BE2C (cell line): ENCODE data around the gene B3GNT3.

Source experiments
- DNase-seq: peaks from one replicate; pipeline ENCODE4 v3.0.0-alpha.2; 2020
- H3K27me3 ChIP-seq: fragments of 250-450 bp; sonication (Bioruptor Pico); 2 replicates; pipeline ENCODE4 v1.5.1; 2020; ENCODE audit warnings: mild to moderate bottlenecking
- H3K36me3 ChIP-seq: fragments of 250-450 bp; sonication (Bioruptor Pico); 2 replicates; pipeline ENCODE4 v1.5.1; 2020; ENCODE audit warnings: mild to moderate bottlenecking
- H3K4me1 ChIP-seq: fragments of 250-450 bp; sonication (Bioruptor Pico); 2 replicates; pipeline ENCODE4 v1.5.1; 2020
- H3K4me3 ChIP-seq: 2 replicates; pipeline ENCODE4 v1.5.1; 2011; ENCODE audit warnings: low read depth, low read length
- H3K9me3 ChIP-seq: fragments of 250-450 bp; sonication (Bioruptor Pico); 2 replicates; pipeline ENCODE4 v1.5.1; 2020
- CTCF ChIP-seq: IDR thresholded peaks from 2 replicates; pipeline ENCODE4 v1.5.1; 2012; ENCODE audit warnings: mild to moderate bottlenecking, low read depth, low read length

B3GNT3 gene

DNA sequence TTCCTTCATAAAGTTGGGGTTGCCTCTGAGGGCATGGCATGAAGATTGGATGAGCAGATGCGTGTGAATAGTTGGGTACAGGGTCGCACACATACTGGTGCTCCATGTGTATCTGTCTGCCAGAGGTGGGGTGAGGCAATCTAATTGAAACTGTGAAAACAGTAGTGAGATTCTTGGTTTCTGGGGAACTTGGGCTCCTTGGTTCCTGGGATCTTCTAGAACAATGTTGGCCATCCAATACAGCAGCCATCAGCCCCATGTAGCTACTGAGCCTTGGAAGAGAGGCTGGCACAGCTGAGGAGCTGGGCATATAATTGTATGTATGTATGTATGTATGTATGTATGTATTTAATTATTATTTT lies 43.0 kb upstream of the B3GNT3 start:
- H3K27me3 ChIP-seq: no peaks in the 10 kb centered on the region
- no peak overlapping the region for H3K4me3 ChIP-seq
- TF ChIP-seq CTCF: no peak
- no peaks in the 10 kb centered on the region for H3K36me3 ChIP-seq
- H3K9me3 ChIP-seq: no peaks in the 10 kb centered on the region
- H3K4me1 ChIP-seq: peaks cover 10% of the 10 kb centered on the region
- no peak for DNase-seq

DNA sequence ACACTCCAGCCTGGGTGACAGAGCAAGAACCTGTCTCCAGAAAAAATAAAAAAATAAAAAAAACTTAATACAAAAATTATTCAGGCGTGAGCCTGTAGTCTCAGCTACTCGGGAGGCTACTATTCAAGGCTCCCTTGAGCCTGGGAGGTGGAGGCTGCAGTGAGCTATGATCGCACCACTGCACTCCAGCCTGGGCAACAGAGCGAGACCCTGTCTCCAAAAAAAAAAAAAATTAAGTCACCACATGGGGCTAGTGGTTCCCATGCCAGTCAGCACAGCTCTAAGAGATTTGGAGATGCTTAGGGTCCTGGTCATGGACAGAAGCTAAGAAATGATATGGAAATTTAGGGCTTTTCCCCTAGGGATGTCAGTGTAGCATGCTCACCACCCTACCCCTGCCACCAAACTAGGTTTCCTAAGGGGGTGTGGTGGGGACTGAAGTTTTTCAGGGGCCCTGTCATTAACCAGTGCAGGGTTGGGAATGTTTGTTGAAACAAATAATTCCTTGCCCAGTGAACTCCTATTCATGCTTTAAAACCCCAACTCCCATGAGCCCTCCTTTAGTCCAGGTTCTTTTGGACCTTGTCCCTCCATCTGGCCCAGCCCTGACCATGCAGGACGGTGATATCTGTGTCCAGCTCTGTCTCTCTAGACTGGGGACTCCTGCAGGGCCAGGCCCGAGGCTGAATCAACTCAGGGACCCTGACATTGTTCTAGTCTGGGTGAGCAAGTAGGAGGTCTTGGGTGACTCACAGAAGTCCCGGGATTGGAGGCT lies 41.9 kb upstream of the B3GNT3 start:
- H3K4me3 ChIP-seq: no peak overlapping the region
- no peaks in the 10 kb centered on the region for H3K36me3 ChIP-seq
- peaks cover 13% of the 10 kb centered on the region for H3K4me1 ChIP-seq
- no peak for DNase-seq
- H3K27me3 ChIP-seq: no peaks in the 10 kb centered on the region
- H3K9me3 ChIP-seq: no peaks in the 10 kb centered on the region
- TF ChIP-seq CTCF: no peak

DNA sequence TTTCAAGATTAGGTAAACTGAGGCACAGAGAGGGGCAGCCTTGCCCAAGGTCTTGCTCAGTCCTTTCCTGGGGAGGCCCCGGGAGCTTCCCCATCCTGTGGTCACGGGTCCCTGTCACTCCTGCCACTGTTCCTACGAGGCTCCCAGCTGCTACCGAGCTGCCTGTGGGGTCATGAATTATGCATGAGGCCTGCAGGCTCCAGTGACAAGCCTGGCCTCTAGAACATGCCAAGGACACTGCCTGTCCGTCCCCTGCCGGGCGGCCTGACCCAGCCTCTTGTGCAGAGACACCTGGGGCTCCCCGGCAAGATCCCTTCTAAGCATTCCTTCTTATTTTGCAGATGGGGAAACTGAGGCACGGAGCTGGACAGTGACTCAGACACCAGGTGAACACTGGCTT lies 41.0 kb upstream of the B3GNT3 start:
- H3K4me1 ChIP-seq: peaks cover 13% of the 10 kb centered on the region
- no peaks in the 10 kb centered on the region for H3K36me3 ChIP-seq

GRCh38 chr19:17754634-17755442 lies 40.1 kb upstream of the B3GNT3 start:
- no peaks in the 10 kb centered on the region for H3K27me3 ChIP-seq
- H3K36me3 ChIP-seq: no peaks in the 10 kb centered on the region
- no peaks in the 10 kb centered on the region for H3K9me3 ChIP-seq
- DNase-seq: no peak
- peaks cover 13% of the 10 kb centered on the region for H3K4me1 ChIP-seq
- no peak overlapping the region for H3K4me3 ChIP-seq
- TF ChIP-seq CTCF: no peak

More for the DNA sequence above, 41.0 kb upstream of the B3GNT3 start:
- H3K9me3 ChIP-seq: no peaks in the 10 kb centered on the region
- no peaks in the 10 kb centered on the region for H3K27me3 ChIP-seq
- no peak for DNase-seq
- no peak overlapping the region for H3K4me3 ChIP-seq
- no peak for TF ChIP-seq CTCF

DNA sequence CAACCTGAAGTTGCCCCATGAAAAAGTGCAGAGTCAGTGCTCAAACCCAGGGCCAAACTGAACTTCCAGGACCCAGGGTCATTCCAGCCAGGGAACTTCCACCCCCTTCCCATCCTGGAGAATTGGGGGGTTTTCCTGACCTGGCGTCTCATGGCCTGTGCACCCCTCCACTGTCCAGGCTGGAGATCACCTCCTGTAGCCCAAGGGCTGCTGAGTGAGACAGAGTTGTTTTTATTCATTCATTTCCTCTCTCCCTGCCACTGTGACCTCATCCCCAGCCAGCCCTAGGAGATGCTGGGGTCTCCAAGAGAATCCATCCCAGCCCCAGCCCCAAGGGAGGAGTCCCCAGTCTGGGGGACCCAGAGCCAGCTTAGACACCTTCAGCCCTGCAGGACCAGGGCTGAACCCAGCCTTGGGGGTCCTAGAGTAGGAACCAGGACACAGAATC lies 39.5 kb upstream of the B3GNT3 start:
- peaks cover 13% of the 10 kb centered on the region for H3K4me1 ChIP-seq
- no peaks in the 10 kb centered on the region for H3K9me3 ChIP-seq
- no peak for DNase-seq
- H3K36me3 ChIP-seq: no peaks in the 10 kb centered on the region
- H3K4me3 ChIP-seq: no peak overlapping the region
- TF ChIP-seq CTCF: no peak
- no peaks in the 10 kb centered on the region for H3K27me3 ChIP-seq
